ENCODE results near the gene RIN1. TPM values are rescaled to one million over a fixed set of nuclear protein-coding genes. Genes with fewer than 3 reads are reported as not detected.
"Not testable (repeated sequence)": the region's sequence is repeated elsewhere in the genome, so short reads cannot be mapped to it uniquely, and the experiment has no call there.

The RIN1 gene
- total RNA-seq, 1 donor from 2014 or later, result 0.93 TPM

GRCh38 chr11:66321606-66322005 is 14.6 kb downstream of the RIN1 start:
- DNase-seq (ENCODE audit: low spot score) (no peak), ATAC-seq (no peak)

- not testable (repeated sequence) for DNase-seq (ENCODE audit: low spot score); ATAC-seq
Measured at GRCh38 chr11:66320748-66321147, 15.5 kb downstream of the RIN1 start.

GRCh38 chr11:66320289-66320688 is 15.9 kb downstream of the RIN1 start:
- ATAC-seq; DNase-seq (ENCODE audit: low spot score): not testable (repeated sequence)

GRCh38 chr11:66318600-66318970 is 17.6 kb downstream of the RIN1 start:
- DNase-seq (ENCODE audit: low spot score), result no peak
- no peak for ATAC-seq

GRCh38 chr11:66317723-66318599 is 18.3 kb downstream of the RIN1 start:
- ATAC-seq (peak; percentile 81), DNase-seq (ENCODE audit: low spot score) (peak; percentile 79)

GRCh38 chr11:66317322-66317722 is 18.9 kb downstream of the RIN1 start:
- ATAC-seq (no peak), DNase-seq (ENCODE audit: low spot score) (no peak)

GRCh38 chr11:66316849-66317251 is 19.4 kb downstream of the RIN1 start, which contains the start of gene CD248:
Gene CD248 (minus strand): TSS chr11:66317044. CDS start chr11:66317027, 17 bp downstream.
- DNase-seq (ENCODE audit: low spot score), result no peak
- no peak for ATAC-seq

GRCh38 chr11:66315921-66316811 is 20.1 kb downstream of the RIN1 start:
- DNase-seq (ENCODE audit: low spot score), result no peak
- ATAC-seq, result no peak

- no peak for DNase-seq (ENCODE audit: low spot score)
- ATAC-seq, result no peak
Measured at GRCh38 chr11:66315498-66315885, 20.7 kb downstream of the RIN1 start.

- ATAC-seq (no peak), DNase-seq (ENCODE audit: low spot score) (no peak)
Measured at GRCh38 chr11:66314561-66315497, 21.4 kb downstream of the RIN1 start.

- ATAC-seq (no peak), DNase-seq (ENCODE audit: low spot score) (no peak)
Measured at GRCh38 chr11:66314186-66314501, 22.1 kb downstream of the RIN1 start.

- DNase-seq (ENCODE audit: low spot score), result no peak
- ATAC-seq, result no peak
Measured at GRCh38 chr11:66313321-66314185, 22.7 kb downstream of the RIN1 start.

GRCh38 chr11:66312549-66313320 is 23.5 kb downstream of the RIN1 start:
- ATAC-seq (peak; percentile 82), DNase-seq (ENCODE audit: low spot score) (peak; percentile 98)

- ATAC-seq (peak; percentile 84), DNase-seq (ENCODE audit: low spot score) (peak; percentile 96)
Measured at GRCh38 chr11:66311965-66312548, 24.2 kb downstream of the RIN1 start.

GRCh38 chr11:66311470-66311964 is 24.7 kb downstream of the RIN1 start:
- DNase-seq (ENCODE audit: low spot score), result no peak
- ATAC-seq, result no peak

GRCh38 chr11:66310803-66311440 is 25.3 kb downstream of the RIN1 start:
- DNase-seq (ENCODE audit: low spot score); ATAC-seq: not testable (repeated sequence)

GRCh38 chr11:66310324-66310723 is 25.9 kb downstream of the RIN1 start:
- no peak for DNase-seq (ENCODE audit: low spot score)
- no peak for ATAC-seq

- DNase-seq (ENCODE audit: low spot score) (no peak), ATAC-seq (no peak)
Measured at GRCh38 chr11:66309475-66309874, 26.8 kb downstream of the RIN1 start.

All from left lobe of liver (tissue), 2 donors.